Mesodermal cell (in vitro differentiated cells): ENCODE results near the gene ZNHIT6.
A peak's percentile ranks its signal among the peaks of the same experiment; 100 is the strongest.

Experiments used
- H3K27ac ChIP-seq: 2 replicates; pipeline ENCODE4 v1.7.0; 2013; ENCODE audit warnings: mild to moderate bottlenecking, low read depth, low read length, moderate library complexity; ENCODE audit not compliant: severe bottlenecking
- H3K36me3 ChIP-seq: 2 replicates; pipeline ENCODE4 v1.7.1; 2013; ENCODE audit warnings: mild to moderate bottlenecking, low read length, moderate library complexity; ENCODE audit not compliant: control insufficient read depth, insufficient read depth
- H3K4me1 ChIP-seq: one replicate; pipeline ENCODE4 v1.7.1; 2013; ENCODE audit warnings: mild to moderate bottlenecking, low read length; ENCODE audit not compliant: insufficient read depth, control insufficient read depth, poor library complexity, severe bottlenecking
- H3K4me3 ChIP-seq: 2 replicates; pipeline ENCODE4 v1.7.0; 2013; ENCODE audit warnings: low read length, control low read depth, mild to moderate bottlenecking; ENCODE audit not compliant: insufficient read depth, poor library complexity, severe bottlenecking; ENCODE audit errors: extremely low read depth
- H3K9me3 ChIP-seq: 2 replicates; pipeline ENCODE4 v1.7.1; 2013; ENCODE audit warnings: mild to moderate bottlenecking, low read length, moderate library complexity; ENCODE audit not compliant: control insufficient read depth
- WGBS, 2 experiments: methylation state at CpG; one replicate each; pipeline ENCODE4 v1.1.5; 2013; ENCODE audit warnings: missing lambda C conversion rate in 2 of 2; ENCODE audit not compliant: insufficient coverage in 2 of 2; 5-methylcytosine and 5-hydroxymethylcytosine counted together

ZNHIT6 gene

DNA sequence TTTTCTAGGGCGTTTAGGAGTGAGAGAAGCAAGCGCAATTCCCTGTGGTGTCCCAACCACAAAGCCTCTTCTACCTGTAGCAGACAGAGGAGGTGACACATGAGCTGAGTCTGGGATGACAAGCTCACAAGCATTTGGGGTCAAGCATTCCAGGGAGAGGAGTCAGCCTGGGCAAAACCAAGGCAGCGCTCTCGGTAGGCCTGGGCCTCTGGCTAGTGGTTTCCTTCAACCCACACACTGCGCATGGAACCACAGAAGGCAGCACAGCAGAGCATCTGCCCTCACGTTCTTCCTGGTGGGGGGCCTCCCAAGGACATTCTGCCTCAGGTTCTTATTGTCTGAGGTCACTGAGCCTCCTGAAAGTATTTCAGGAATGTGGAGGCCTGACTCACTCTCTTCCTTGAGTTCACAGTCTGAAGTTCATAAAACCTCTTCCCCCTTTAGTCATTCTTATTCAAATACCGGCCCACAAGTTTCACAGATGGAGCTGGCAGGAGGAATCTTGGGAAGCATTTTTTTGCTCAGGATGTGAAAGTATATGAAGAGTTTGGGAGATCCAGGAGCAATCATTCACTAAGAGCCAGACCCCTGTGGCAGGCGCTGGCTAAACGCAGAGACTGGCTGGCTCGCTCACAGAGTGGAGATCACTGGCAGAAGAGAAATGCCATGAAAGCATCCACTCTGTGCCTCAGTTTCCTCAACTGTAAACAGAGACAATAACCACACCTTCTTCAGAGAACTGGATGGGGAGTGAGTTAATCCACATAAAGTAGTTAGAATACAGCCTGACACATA lies 100.9 kb downstream of the ZNHIT6 start:
- H3K4me3 ChIP-seq = no peak overlapping the region
- H3K9me3 ChIP-seq = no peaks in the 10 kb centered on the region
- H3K36me3 ChIP-seq = no peaks in the 10 kb centered on the region
- peaks cover 44% of the 10 kb centered on the region for H3K4me1 ChIP-seq
- peak overlapping the region; percentile 94 for H3K27ac ChIP-seq
- WGBS, 2 experiments = 3 to 35% methylated on average over 4 to 7 of the region's 10 CpGs

DNA sequence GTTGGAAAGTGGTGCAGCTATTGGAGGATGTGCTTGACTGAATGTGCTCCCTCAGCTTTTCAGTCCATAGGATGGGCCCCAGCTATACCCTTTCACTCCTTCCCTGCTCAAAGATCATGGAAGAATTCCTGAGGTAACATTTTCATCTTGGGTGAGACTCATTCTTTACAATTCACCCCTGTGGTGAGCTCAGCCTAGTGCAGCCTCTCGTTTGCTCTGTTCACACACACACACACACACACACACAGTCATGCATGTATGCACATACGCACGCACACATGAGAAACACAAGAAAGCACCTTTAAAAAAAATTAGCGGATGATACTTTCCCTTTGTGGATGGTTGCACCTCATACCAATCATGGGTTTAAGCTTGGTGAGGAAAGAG lies 101.8 kb downstream of the ZNHIT6 start:
- Histone ChIP-seq H3K36me3 (no peaks in the 10 kb centered on the region), H3K27ac (peak overlapping the region; percentile 94), H3K9me3 (no peaks in the 10 kb centered on the region), H3K4me3 (no peak overlapping the region), H3K4me1 (peaks cover 35% of the 10 kb centered on the region)
- WGBS, 2 experiments = 76 to 94% methylated on average over 3 to 4 of the region's 4 CpGs

DNA sequence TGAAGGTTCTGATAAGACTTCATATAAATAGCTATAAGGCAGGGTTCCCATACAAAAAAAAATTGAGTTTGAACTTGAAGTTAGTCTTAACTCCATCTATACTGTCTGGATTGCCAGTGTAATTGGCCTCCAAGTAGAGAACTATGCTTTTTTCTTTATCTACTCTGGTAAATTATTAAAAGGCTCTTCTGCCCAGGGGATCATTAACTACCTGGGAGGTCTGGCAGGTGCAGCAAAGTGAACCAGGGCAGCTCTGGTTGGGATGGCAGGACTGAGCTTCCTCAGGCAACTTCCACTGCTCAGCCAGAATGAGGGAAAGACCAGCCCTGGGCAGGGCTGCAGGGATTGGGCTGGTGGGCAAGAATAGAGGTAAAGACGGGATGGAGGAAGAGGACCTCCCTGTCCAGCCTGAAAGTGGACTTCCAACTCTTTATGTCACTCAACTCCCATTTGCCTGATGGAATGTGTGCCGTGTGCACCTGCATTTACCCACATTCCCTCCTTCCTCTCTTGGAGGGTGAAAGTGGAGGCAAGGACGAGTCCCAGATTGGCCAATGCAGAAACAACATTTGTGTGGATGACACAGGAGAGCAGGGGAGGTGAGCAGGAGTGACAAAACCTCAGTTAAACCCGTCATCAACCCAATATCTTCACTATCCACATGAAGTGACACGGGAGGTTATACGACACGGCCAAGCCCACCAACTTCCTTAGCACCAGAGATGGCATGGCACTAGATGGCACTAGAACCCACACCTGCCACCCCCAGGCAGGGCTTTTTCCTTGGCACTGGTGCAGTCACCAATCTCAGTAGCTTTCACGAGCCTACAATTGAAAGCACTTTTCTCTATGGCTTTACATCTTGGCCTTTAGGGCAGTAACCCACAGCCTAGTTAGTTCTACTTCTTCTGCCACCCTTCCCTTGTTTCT lies 102.5 kb downstream of the ZNHIT6 start:
- WGBS, 2 experiments = 90 to 98% methylated on average over 2 to 4 of the region's 8 CpGs
- Histone ChIP-seq H3K4me3 (no peak overlapping the region), H3K4me1 (peaks cover 28% of the 10 kb centered on the region), H3K9me3 (no peaks in the 10 kb centered on the region), H3K27ac (no peak overlapping the region), H3K36me3 (no peaks in the 10 kb centered on the region)

DNA sequence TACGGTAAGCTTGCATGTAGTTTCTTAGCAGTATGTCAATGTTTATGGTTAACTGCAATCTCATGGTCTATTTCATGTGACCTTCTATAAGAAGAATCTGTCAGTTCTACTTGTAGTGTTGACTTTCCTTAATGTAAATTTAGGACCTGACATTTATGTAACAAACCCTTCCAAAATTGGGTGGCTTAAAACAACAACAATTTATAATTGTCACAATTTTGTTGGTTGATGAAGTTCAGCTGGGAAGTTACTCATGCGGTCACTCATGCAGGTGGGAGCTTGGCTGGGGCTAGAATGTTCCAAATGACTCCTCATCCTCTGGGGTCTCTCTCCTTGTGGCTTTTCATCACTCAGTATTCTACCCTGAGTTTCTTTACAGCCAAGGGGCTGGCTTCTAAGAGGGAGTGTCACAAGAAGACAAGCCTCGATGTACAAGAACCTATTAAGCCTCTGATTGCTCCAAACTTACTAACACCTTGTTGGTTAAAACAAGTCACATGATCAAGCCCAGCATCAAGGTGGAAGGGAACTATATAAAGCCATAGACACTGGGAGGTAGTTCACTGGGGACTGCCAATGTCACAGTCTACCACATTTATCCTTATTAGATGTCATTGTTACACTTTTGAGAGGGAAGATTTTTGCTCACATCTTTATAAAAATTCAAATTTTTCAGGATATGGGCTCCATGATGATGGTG lies 103.8 kb downstream of the ZNHIT6 start:
- H3K36me3 ChIP-seq = no peaks in the 10 kb centered on the region
- H3K27ac ChIP-seq = no peak overlapping the region
- peaks cover 27% of the 10 kb centered on the region for H3K4me1 ChIP-seq
- no peaks in the 10 kb centered on the region for H3K9me3 ChIP-seq
- WGBS, 2 experiments = no CpG with 5 or more reads among the region's 3 CpGs
- no peak overlapping the region for H3K4me3 ChIP-seq

DNA sequence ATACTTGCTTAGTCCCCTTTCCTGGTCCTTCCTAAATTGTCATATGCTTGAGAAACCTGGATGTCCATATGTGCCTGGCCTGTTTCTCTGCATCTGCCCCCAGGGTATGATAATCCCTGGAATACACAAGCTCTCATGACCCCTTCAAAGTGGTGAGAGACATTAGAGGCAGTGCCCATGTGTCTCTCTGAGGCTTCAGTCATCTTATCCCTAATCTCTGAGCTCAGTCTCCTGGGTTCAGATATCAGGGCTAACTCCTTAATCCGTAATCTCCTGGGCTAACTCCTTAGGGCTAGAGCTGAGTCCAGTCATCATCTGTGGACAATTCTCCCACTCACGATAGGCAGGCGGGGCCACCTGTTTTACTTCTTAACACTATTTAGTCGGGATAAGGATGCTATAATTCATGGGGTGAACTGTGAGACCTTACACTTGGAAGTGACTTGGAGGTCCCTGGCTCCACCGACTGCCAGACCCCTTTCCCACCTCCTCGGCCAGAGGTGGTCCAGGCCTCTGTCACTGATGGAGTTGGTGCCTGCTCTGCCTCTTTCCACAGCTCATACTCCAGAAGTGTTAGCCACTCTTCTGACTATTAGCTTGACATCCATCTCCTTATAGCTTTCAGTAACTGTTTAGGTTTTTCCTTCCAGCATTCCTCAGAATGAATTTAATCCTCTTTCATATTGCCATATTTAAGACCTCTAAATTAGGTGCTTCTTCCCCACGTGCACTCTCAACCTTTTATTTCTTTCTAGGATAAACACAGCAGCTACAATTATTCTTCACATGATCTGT lies 105.0 kb downstream of the ZNHIT6 start:
- Histone ChIP-seq H3K27ac (no peak overlapping the region), H3K4me3 (no peak overlapping the region), H3K36me3 (no peaks in the 10 kb centered on the region), H3K9me3 (no peaks in the 10 kb centered on the region), H3K4me1 (peaks cover 21% of the 10 kb centered on the region)
- WGBS, 2 experiments = 83 to 97% methylated on average over 4 to 5 of the region's 7 CpGs

DNA sequence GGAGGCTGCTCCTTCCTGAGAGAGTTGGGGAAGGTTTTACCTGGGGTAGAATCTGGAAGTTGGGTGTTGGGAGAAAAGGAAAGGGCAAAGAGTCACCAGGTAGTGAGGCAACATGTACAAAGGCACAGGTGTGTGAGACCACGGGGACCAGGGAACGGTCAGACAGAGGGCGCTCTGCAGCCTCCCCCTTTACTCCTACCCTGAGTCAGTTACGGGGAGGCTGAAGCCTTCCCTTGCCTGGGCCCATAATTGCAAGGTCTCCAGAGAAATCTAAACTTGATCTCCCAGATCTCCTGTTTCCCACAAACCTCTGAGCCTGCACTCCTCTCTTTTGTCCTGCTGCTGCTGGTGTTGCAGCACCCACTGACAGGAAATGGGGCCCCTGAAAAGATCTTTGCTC lies 105.7 kb downstream of the ZNHIT6 start:
- Histone ChIP-seq H3K9me3 (no peaks in the 10 kb centered on the region), H3K27ac (no peak overlapping the region), H3K36me3 (no peaks in the 10 kb centered on the region), H3K4me1 (peaks cover 14% of the 10 kb centered on the region), H3K4me3 (no peak overlapping the region)
- WGBS, 2 experiments = 80 to 85% methylated on average over 4 of the region's 4 CpGs

DNA sequence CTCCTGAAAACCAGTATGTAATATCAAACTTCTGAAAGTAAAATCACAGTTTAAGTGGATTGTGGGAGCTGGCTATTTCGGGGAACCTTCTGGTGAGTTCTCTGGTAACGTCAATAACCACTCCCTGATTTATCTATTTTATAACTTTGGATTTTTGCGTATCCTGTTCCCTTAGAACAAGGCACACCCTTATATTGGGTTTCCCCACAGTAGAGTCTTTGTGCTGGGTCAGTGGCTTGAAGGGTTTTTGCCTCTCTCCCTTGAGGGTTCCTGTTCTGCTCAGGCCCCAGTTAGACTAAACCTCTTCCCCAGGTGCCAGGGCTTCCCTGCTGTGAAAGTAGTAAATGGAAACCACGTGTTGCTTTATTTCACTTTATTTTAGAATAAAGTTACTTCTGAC lies 106.3 kb downstream of the ZNHIT6 start:
- no peak overlapping the region for H3K27ac ChIP-seq
- no peaks in the 10 kb centered on the region for H3K36me3 ChIP-seq
- H3K4me1 ChIP-seq = peaks cover 13% of the 10 kb centered on the region
- no CpG with 5 or more reads among the region's 4 CpGs for WGBS, 2 experiments
- no peaks in the 10 kb centered on the region for H3K9me3 ChIP-seq
- no peak overlapping the region for H3K4me3 ChIP-seq

DNA sequence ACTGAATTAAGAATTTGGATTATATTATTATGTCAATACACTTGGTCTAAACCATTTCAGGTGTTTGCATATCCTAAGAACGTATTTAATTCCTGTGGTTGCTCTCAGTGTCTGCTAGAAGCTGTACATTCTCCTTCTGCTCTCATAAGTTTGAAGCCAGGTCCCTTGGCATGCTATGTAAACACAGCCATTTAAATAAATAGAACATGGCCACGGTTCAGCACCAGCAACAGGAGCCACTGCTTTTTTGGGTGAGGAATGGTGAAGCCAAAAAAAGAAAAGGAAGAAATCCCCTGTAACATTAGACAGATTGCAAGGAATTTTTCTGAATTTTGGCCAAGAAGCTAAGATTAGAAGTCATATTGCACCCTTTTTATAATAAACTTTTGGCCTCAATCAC lies 108.6 kb downstream of the ZNHIT6 start:
- H3K36me3 ChIP-seq = no peaks in the 10 kb centered on the region
- H3K27ac ChIP-seq = no peak overlapping the region
- H3K4me1 ChIP-seq = peaks cover 8% of the 10 kb centered on the region
- WGBS, 2 experiments = no CpG with 5 or more reads among the region's 2 CpGs
- no peak overlapping the region for H3K4me3 ChIP-seq
- H3K9me3 ChIP-seq = no peaks in the 10 kb centered on the region
